ENCODE results near the gene PLB1. TPM values are rescaled to one million over a fixed set of nuclear protein-coding genes. Genes with fewer than 3 reads are reported as not detected.

The PLB1 gene
- total RNA-seq, 1 donor from 2014 or later, result 7.2 TPM

GRCh38 chr2:28589746-28590463, 94.0 kb downstream of the PLB1 start:
- DNase-seq (ENCODE audit: low spot score), result no peak

- no peak for DNase-seq (ENCODE audit: low spot score)
Measured at GRCh38 chr2:28590496-28591301, 94.8 kb downstream of the PLB1 start.

- DNase-seq (ENCODE audit: low spot score), result no peak
Measured at GRCh38 chr2:28591711-28592335, 96.0 kb downstream of the PLB1 start.

- no peak for DNase-seq (ENCODE audit: low spot score)
Measured at GRCh38 chr2:28592481-28592880, 96.6 kb downstream of the PLB1 start.

GRCh38 chr2:28593160-28593755, 97.4 kb downstream of the PLB1 start:
- no peak for DNase-seq (ENCODE audit: low spot score)

GRCh38 chr2:28594000-28594331, 98.1 kb downstream of the PLB1 start:
- DNase-seq (ENCODE audit: low spot score), result no peak

GRCh38 chr2:28594332-28595108, 98.7 kb downstream of the PLB1 start:
- peak; percentile 94 for DNase-seq (ENCODE audit: low spot score)

- no peak for DNase-seq (ENCODE audit: low spot score)
Measured at GRCh38 chr2:28595323-28595722, 99.5 kb downstream of the PLB1 start.

GRCh38 chr2:28598484-28598883, 102.6 kb downstream of the PLB1 start:
- no peak for DNase-seq (ENCODE audit: low spot score)

- DNase-seq (ENCODE audit: low spot score), result no peak
Measured at GRCh38 chr2:28600181-28600580, 104.3 kb downstream of the PLB1 start.

- no peak for DNase-seq (ENCODE audit: low spot score)
Measured at GRCh38 chr2:28601616-28602015, 105.8 kb downstream of the PLB1 start.

- no peak for DNase-seq (ENCODE audit: low spot score)
Measured at GRCh38 chr2:28602136-28602660, 106.3 kb downstream of the PLB1 start.

- DNase-seq (ENCODE audit: low spot score), result no peak
Measured at GRCh38 chr2:28602751-28603639, 107.1 kb downstream of the PLB1 start.

GRCh38 chr2:28603821-28604220, 108.0 kb downstream of the PLB1 start:
- no peak for DNase-seq (ENCODE audit: low spot score)

- DNase-seq (ENCODE audit: low spot score), result no peak
Measured at GRCh38 chr2:28604284-28604843, 108.5 kb downstream of the PLB1 start.

- DNase-seq (ENCODE audit: low spot score), result no peak
Measured at GRCh38 chr2:28606986-28607441, 111.2 kb downstream of the PLB1 start.

- DNase-seq (ENCODE audit: low spot score), result no peak
Measured at GRCh38 chr2:28607730-28608499, 112.1 kb downstream of the PLB1 start.

GRCh38 chr2:28608500-28609424, 112.9 kb downstream of the PLB1 start:
- no peak for DNase-seq (ENCODE audit: low spot score)

Measured in mucosa of gallbladder (tissue), 1 donor.